GM18867 (cell line): ENCODE results near the gene NR4A3.

Experiments used
- ATAC-seq: cut with Tn5 transposase; IDR thresholded peaks from one replicate; pipeline ENCODE4 v1.9.1; 2021; ENCODE audit warnings: mild to moderate bottlenecking, moderate library complexity; ENCODE audit not compliant: unreplicated experiment

Gene NR4A3

GRCh38 chr9:99873531-99873930, 51.8 kb downstream of the NR4A3 start:
- no peak for ATAC-seq

GRCh38 chr9:99873943-99874584, 52.4 kb downstream of the NR4A3 start:
- no peak for ATAC-seq

GRCh38 chr9:99876190-99876589, 54.5 kb downstream of the NR4A3 start:
- ATAC-seq = no peak

- ATAC-seq = no peak
Observed at GRCh38 chr9:99878651-99879050, 57.0 kb downstream of the NR4A3 start.

- no peak for ATAC-seq
Observed at GRCh38 chr9:99881769-99882168, 60.1 kb downstream of the NR4A3 start.

- no peak for ATAC-seq
Observed at GRCh38 chr9:99885747-99886146, 64.1 kb downstream of the NR4A3 start.

GRCh38 chr9:99889120-99889519, 67.4 kb downstream of the NR4A3 start:
- ATAC-seq = no peak

GRCh38 chr9:99894826-99895225, 73.1 kb downstream of the NR4A3 start:
- no peak for ATAC-seq

GRCh38 chr9:99895510-99895909, 73.8 kb downstream of the NR4A3 start:
- ATAC-seq = no peak

- no peak for ATAC-seq
Observed at GRCh38 chr9:99896119-99896518, 74.4 kb downstream of the NR4A3 start.

- no peak for ATAC-seq
Observed at GRCh38 chr9:99903393-99903792, 81.7 kb downstream of the NR4A3 start.

- ATAC-seq = peak; percentile 3
Observed at GRCh38 chr9:99905833-99906402, 84.2 kb downstream of the NR4A3 start.

GRCh38 chr9:99906403-99907207, 84.9 kb downstream of the NR4A3 start, which contains the start of gene STX17:
TSS of gene STX17 (plus strand) at chr9:99906654. CDS start at chr9:99915240, 8,586 bp downstream.
- peak; percentile 88 for ATAC-seq

- no peak for ATAC-seq
Observed at GRCh38 chr9:99907208-99907532, 85.5 kb downstream of the NR4A3 start.

- no peak for ATAC-seq
Observed at GRCh38 chr9:99911600-99911999, 89.9 kb downstream of the NR4A3 start.
